HG03520 (cell line): ENCODE measurements around the gene ADAMTS10.
"Not testable (repeated sequence)": the region's sequence is repeated elsewhere in the genome, so short reads cannot be mapped to it uniquely, and the experiment has no call there.

ENCODE experiments used
- ATAC-seq: cut with Tn5 transposase; IDR thresholded peaks from one replicate; pipeline ENCODE4 v1.9.1; 2021; ENCODE audit warnings: mild to moderate bottlenecking, moderate library complexity; ENCODE audit not compliant: unreplicated experiment

Gene ADAMTS10

DNA sequence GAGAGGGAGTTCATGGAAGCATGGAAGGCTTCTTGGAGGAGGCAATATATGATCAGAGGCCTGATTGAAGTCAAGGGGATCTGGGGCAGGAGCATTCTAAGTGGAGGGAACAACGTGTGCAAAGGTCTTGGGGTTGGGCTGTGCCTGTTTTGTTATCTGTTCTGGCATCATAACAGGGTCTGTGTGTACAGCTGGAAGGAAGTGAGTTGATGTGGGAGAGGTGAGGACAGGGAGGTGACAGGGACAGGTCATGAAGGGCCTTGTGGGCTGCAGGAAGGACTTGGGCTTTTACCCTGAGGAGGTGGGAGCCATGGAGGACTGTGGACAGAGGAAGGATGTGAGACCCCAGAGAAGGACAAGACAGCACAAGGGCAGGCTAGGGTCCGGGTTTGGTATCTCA is 18.7 kb upstream of the ADAMTS10 start:
- ATAC-seq = no peak

DNA sequence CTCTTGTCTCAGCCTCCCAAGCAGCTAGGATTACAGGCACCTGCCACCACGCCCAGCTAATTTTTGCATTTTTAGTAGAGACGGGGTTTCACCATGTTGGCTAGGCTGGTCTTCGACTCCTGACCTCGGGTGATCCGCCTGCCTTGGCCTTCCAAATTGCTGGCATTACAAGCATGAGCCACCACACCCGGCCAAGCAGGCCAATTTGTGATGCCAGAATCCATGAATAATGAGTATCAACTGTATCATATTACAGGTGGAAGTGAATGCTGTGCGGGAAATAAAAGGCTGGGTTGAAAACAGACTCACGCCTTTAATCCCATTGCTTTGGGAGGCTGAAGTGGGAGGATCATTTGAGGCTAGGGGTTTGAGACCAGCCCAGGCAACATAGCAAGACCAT is 16.3 kb upstream of the ADAMTS10 start:
- no peak for ATAC-seq

DNA sequence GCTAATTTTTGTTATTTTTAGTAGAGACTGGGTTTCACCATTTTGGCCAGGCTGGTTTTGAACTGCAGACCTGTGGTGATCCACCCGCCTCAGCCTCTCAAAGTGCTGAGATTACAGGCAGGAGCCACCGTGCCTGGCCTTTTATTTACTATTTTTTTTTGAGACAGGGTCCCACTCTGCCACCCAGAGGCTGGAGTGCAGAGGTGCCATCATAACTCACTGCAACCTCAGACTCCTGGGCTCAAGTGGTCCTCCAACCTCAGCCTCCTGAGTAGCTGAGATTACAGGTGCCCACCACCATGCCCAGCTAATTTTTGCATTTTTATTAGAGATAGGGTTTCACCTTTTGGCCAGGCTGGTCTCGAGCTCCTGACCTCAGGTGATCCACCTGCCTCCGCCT is 12.4 kb upstream of the ADAMTS10 start:
- ATAC-seq = not testable (repeated sequence)

DNA sequence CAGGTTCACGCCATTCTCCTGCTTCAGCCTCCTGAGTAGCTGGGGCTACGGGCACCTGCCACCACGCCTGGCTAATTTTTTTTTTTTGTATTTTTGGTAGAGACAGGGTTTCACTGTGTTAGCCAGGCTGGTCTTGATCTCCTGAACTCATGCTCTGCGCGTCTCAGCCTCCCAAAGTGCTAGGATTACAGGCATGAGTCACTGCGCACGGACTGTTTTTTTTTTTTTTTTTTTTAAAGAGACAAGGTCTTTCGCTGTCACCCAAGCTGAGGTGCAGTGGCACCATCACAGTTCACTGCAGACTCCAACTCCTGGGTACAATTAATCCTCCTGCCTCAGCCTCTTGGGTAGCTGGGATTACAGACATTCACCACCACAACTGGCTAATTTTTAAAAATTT is 8.2 kb upstream of the ADAMTS10 start:
- ATAC-seq = no peak

DNA sequence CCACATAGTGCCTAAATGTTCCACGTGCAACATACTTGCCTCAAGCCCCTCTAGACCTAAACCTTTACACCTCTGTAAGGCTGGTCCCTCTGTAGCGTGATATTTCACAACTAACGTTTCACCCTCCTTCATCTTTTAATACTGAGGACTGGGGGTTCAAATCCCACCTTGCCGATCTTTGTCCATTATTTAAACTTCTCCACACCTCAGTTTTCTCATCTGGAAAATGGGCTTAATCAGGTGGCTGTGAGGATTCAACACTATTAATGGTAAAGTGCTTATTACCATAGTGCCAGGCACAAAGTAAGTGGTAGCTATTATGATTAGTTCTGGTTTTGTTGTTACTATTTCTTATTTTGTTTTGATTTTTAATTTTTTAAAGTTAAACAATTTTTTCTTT is 7.5 kb upstream of the ADAMTS10 start:
- ATAC-seq = no peak

DNA sequence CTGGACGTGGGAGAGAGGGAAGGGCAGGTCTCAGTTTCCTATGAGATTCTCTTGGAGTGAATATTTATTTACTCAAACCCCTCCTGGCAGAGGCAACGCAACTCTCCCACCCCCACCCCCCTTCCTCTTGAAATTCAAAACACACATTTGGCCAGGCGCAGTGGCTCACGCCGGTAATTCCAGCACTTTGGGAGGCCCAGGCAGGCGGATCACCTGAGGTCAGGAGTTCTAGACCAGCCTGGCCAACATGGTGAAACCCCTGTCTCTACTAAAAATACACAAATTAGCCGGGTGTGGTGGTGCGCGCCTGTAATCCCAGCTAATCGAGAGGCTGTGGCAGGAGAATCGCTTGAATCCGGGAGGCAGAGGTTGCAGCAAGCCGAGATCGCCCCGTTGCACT is 6.8 kb upstream of the ADAMTS10 start:
- not testable (repeated sequence) for ATAC-seq

DNA sequence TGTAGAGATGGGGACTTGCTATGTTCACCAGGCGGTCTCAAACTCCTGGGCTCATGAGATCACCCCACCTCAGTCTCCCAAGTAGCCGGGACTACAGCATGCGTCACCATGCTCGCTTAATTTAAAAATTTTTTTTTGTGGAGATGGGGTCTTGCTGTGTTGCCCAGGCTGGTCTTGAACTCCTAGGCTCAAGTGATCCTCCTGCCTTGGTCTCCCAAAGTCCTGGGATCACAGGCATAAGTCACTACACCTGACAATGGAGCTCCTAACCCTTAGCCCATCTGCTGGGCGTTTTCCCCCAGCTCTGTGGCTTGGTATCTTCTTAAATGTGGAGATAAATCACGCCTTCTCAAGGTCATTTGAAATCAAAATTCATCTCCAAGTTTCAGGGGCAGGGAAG is 6.3 kb upstream of the ADAMTS10 start:
- ATAC-seq = no peak

DNA sequence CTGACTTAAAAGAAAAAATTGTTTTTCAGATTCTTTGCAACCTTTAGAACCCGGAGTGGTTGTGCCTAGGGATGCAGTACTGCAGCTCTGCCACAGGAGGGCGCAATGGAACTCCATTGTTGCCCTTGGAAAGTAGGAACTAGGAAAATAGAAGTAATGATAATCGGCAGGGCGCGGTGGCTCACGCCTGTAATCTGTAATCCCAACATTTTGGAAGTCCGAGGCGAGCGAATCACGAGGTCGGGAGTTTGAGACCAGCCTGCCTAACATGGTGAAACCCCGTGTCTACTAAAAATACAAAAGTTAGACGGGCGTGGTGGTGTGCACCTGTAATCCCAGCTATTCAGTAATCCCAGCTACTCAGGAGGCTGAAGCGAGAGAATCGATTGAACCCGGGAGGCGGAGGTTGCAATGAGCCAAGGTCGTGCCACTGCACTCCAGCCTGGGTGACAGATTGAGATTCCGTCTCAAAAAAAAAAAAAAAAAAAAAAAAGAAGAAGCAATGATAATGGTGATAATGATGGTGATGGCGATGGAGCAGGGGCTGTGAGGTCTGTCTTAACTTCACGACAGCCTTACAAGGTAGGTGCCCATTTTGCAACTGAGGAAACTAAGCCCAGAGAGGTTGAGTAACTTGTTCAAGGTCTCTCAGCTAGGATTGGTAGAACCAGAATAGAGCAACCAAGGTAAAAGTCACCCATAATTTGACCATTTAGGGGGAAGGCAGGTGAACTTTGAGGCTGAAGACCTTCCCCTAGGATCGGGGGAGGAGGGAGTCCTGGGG is 5.5 kb upstream of the ADAMTS10 start:
- ATAC-seq = no peak

DNA sequence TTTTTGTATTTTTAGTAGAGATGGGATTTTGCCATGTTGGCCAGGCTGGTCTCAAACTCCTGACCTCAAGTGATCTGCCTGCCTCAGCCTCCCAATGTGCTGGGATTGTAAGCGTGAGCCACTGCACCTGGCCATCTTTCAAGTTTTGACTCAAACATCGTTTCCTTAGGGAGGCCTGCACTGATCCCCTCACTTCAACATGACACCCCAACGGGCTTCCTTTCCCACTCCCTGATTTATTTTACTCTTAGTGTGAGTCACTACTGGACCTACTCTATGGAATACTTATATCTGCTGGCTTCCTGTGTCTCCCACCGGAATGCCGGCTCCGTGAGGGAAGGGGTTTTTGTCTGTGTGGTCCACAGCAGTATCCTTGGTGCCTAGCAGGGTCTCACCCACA is 4.5 kb upstream of the ADAMTS10 start:
- ATAC-seq = no peak

DNA sequence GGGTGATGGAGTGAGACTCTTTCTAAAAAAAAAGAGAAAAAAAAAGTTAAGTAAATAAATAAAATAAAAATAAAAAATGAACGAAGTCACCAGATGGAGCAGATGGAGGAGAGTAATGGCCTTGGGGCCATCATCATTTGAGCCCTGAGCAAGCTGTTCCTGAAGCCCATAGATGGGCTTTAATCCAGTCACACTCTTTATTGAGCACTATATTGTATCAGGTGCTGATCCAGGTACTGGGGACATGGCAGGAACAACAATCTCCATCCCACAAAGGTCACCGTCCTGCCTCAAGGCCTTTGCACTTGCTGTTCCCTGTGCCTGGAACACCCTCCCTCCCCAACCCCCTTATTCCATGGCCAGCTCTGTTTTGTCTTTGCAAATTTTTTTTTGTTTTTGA is 3.9 kb upstream of the ADAMTS10 start:
- ATAC-seq = no peak

DNA sequence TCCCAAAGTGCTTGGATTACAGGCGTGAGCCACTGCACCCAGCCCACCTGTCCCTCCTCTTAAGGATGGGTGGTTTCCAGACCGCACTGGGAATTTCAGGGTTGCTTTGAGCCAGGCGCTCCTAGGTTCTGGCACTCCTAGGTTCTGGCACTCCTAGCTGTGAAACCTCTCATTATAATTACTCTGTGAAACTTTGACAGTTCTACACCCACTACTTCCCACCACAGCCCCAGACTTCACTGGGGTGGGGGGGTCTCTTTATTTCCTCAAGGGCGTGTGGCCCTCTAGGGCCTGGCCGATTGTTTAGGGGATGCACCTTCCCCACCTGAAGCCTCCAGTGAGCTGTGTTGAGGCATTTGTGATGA is 2.3 kb upstream of the ADAMTS10 start:
- ATAC-seq = no peak

DNA sequence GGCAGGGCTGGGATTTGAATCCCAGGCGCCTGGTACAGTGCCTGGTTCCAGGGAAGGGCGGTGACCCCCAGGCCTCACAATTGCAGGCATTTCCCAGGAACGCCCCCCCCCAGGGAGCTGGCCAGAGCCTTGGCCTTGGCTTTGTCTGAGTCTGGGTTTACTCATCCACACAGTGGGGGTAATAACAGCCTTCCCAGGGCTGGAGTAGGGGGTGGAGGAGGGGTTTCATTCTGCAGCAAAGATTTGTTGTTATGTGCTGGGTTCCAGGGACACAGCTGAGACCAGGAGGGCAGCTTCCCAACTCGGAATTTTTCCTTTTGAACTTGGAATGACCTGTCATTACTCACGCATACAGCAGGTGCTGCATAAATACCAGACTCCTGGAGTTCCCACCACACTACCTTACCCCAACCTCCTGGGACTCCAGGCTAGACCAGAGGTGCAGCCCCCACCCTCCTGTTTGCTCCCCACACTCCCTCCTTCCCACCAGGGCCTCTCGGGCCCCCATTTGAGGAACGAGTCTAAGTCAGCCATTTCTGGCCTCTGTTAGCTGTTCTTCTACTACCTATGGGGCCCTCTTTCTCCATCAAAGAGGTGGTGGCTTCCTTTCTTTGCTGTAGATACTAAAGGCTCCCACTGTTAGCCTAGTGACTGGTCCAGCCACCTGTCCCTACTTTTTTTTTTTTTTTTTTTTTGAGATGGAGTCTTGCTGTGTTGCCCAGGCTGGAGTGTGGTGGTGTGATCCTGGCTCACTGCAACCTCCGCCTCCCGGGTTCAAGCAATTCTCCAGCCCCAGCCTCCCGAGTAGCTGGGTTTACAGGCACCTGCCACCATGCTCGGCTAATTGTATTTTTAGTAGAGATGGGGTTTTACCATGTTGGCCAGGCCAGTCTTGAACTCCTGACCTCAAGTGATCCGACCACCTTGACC is 1.6 kb upstream of the ADAMTS10 start:
- no peak for ATAC-seq

DNA sequence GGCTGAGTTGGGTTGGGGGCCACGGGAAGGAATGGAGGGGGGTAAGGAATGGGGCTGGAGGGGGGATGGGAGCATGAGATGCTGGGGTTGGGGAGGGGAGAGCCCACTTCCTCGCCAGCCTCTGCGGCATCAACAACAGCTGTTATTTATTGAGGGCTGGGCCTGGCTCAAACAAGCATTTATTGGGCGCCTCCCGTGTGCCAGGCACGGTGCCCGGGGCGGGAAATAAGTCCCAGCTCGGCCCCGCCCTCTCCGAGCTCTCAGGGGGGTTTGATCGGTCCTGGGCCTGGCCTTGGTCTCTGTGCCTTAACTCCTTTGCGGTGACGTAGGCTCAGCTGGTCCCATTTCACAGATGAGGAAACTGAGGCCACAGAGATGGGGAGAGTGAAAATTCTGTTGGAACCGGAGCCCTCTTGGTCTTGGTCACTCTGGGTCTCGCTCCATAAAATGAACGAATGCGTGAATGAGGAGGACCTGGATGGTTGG is 919 bp upstream of the ADAMTS10 start:
- no peak for ATAC-seq

DNA sequence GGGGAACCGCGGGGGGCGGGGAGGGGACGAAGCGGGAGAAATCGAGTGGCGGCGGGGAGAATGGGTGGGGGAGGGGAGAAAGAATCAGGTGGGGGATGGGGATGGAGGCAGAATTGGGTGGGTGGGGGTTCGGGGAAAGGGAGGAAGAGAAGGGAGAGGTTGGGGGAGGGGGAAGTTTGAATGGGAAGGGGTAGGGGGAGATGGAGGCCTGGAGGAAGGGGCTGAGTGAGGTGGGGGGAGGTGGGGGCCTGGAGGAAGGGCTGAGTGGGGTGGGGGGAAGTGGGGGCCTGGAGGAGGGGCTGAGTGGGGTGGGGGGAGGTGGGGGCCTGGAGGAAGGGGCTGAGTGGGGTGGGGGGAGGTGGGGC is 403 bp upstream of the ADAMTS10 start:
- no peak for ATAC-seq

DNA sequence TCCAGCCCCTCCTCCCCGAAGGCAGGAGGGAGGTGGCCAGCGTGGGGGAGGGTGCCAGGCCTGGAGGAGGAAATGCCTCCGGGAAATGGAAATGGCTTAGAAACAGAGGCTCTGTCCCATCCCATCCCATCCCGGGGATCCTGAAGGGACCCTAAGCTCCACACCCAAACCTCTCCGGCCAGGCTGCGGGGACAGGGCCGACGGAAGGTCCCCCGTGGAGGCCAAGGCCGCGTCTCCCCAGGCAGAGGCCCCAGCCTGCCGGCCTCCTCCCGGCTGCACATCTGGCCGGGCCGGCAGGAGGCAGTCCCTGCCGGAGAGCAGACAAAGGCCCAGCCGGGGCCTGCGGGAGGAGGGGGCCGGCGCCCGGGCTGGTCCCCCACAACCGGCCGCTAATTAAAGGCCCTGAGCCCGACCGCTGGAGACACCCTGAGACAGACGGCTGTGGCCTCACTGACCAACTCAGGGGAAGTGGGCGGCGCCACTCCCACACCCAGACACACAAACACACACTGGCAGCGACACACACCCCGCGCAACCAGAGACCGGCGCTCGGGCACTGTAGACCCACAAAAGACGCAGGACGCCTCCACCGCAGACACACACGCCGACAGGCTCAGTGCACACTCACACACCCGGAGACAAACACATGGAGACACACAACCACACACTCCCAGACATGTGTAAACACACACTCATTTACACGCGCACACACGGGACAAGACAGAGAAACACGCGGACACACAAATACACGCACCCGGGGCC is 1.1 kb downstream of the ADAMTS10 start:
- no peak for ATAC-seq

DNA sequence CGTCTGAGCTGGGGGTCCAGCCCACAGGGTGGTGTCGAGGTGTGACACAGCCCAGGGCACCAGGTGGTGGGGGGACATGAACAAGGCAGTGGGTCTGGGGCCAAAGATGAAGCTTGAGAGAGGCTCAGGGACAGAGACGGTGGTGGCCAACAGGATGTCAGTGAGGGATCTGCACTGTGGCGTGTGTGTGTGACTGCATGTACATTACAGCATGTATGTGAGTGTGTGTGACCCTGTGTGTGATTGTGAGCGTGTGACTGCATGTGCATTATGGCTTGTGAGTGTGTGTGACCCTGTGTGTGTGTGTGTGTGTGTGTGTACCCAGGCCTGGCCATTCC is 1.6 kb downstream of the ADAMTS10 start:
- no peak for ATAC-seq

DNA sequence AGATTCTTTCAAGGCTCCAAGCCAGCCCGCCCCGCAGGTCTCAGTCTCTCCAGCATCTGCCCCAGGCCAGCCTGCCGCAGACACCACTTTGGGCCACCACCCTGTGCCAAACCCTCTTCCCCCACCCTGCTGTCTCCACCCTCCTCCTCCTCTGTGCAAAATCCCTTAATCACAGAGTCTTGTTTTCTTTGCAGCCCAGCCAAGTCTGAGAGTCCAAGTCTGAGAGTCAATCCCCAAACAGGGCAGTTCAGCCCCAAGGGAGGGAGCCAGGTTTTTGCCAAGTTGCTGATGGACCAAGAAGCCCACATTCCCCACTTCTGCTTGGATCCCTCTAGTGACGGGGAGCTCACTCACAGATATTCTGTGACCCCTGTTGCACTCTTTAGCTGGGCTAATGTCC is 3.1 kb downstream of the ADAMTS10 start:
- no peak for ATAC-seq

DNA sequence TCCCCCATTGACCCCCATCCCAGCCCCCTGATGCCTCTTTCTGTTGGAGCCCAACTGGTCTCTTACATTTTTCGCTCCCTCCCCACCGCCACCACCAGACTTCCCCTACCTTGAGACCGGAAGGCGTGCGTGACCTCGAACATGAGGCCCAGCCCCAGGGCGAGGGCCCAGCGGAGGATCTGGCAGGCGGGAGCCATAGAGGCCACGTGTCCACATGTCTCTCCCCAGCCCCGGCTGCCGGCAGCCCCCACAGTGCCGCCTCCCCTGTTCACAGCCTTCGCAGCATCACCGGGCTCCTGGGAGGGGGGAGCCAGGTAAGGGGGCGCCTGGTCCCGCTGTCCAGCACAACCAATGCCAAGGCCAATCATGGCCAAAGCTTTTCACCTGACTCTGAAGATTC is 5.0 kb downstream of the ADAMTS10 start:
- no peak for ATAC-seq

DNA sequence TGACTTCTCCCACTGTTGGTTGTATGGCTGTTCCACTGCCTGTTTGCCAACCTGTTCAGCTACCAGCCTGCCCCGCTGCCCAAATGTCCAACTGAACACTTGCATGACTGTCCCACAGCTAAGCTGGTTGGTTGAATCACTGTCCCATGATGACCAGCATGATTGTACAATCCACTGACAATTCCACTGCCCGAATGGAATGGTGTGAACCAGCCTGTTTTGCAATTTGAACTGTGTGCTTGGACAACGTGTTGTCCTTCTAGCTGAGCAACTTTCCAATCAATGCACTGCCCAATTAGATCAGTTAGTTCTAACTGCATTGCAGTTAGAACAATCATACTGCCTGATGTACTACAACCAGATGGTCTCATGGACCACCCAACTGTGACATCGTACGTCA is 8.7 kb downstream of the ADAMTS10 start:
- no peak for ATAC-seq

DNA sequence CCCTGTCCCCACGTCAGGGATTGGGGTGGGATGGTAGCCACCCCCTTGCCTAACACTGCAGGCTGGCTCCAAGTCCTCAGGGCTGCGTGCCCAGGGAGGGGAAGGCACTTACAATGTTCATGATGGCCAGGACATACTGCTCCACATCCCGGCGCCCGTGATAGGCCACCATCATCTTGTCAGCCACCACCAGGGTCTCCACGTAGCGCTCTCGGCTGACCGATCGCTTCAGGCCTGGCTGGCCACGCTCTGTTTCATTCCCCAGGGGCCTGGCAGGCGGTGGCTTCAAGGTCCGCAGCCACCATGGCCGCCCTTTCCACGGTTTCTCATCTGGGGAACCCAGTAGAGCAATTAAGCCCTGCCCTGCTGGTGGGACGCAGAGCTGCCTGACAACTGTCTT is 9.7 kb downstream of the ADAMTS10 start:
- ATAC-seq = no peak

DNA sequence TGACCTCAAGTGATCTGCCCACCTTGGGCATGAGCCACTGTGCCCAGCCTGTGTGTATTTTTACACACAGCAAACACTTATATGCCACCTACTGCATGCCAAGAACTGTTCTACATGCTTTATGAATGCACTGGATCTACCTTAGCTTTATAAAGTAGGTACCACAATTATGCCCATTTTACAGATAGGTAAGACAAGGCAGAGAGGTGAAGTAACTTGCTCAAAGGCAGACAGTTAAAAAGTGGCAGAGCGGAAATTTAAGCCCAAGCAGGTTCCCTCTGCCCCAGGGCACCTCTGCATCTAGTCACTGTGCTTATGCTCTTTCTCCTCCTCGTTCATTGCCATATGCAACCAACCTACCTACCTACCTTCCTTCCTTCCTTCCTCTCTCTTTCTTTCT is 10.5 kb downstream of the ADAMTS10 start:
- no peak for ATAC-seq

DNA sequence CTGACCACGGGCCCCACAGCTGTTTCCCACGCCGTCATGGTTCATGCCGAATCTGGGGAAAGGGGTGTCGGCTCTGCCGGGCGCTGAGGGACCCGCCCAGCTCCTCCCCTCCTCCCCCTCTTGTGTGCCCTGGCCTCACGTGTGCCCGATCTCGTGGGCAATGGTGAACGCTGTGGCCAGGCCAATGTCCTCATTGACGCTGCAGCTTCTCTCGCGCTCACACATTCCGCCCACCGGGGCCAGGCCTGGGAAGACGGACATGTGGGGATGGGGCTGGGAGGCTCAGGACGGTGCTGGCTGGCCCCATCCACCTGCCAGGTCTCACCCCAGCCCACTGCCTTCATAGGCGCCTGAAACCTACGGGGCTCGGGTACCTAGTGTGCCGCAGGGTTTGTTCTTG is 14.3 kb downstream of the ADAMTS10 start:
- ATAC-seq = no peak
